Upper lobe of left lung (tissue), 4 donors: ENCODE results near the gene STARD5.

ENCODE experiments used
- EP300 ChIP-seq, 4 donors: sonication (generic); formaldehyde crosslinking; IDR thresholded peaks; one replicate each; pipeline ENCODE4 v1.5.1; 2017; ENCODE audit warnings: antibody characterized with exemption in 4 of 4, control low read depth in 2 of 4
- POLR2A ChIP-seq, 4 donors: fragments of 450-650 bp; IDR thresholded peaks; one replicate each; pipeline ENCODE4 v1.5.1; 2016 to 2017; ENCODE audit warnings: antibody characterized with exemption in 4 of 4, mild to moderate bottlenecking in 2 of 4
- POLR2AphosphoS5 ChIP-seq, 2 donors: sonication (generic); formaldehyde crosslinking; IDR thresholded peaks; one replicate each; pipeline ENCODE4 v1.5.1; 2017; ENCODE audit warnings: antibody characterized with exemption in 2 of 2
- TF ChIP-seq, protein P1 (sequence below), 6 experiments: fragments of 450-650 bp in 4 of 6; fragments of 200-600 bp in 2 of 6; sonication (generic) in 2 of 6; IDR thresholded peaks; one replicate each; pipeline ENCODE4 v1.5.1; 2016 to 2019; ENCODE audit warnings: antibody characterized with exemption in 6 of 6

DNA sequence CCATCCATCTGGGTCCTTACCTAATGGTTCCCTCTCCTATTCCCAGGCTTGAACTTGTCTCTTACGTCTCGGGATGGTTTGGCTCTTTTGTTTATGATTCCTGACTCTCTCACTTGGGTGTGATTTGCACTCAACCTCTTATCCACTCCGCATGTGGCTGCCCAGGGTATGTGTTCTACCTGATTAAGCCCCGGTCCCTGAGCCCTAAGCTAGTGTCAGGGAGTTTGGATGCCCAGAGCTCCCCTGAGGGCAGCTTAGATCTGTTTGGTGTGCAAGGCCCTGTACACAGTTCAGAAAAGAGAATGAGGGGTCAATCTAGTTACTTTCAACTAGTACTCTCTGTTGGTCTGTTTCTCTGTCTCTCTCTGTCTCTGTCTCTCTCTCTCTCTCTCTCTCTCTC lies 15.9 kb upstream of the STARD5 start:
- TF ChIP-seq POLR2AphosphoS5 (IDR thresholded peaks at IDR 0.05): no peak
- no peak for TF ChIP-seq POLR2A (IDR thresholded peaks at IDR 0.05)
- TF ChIP-seq, protein P1, sequence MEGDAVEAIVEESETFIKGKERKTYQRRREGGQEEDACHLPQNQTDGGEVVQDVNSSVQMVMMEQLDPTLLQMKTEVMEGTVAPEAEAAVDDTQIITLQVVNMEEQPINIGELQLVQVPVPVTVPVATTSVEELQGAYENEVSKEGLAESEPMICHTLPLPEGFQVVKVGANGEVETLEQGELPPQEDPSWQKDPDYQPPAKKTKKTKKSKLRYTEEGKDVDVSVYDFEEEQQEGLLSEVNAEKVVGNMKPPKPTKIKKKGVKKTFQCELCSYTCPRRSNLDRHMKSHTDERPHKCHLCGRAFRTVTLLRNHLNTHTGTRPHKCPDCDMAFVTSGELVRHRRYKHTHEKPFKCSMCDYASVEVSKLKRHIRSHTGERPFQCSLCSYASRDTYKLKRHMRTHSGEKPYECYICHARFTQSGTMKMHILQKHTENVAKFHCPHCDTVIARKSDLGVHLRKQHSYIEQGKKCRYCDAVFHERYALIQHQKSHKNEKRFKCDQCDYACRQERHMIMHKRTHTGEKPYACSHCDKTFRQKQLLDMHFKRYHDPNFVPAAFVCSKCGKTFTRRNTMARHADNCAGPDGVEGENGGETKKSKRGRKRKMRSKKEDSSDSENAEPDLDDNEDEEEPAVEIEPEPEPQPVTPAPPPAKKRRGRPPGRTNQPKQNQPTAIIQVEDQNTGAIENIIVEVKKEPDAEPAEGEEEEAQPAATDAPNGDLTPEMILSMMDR (IDR thresholded peaks at IDR 0.05): no peak
- TF ChIP-seq EP300 (IDR thresholded peaks at IDR 0.05): no peak
